GM21447 (cell line): ENCODE measurements around the gene INSIG2.
A peak's percentile ranks its signal among the peaks of the same experiment; 100 is the strongest.
"Not testable (repeated sequence)": the region's sequence is repeated elsewhere in the genome, so short reads cannot be mapped to it uniquely, and the experiment has no call there.

Experiments
- ATAC-seq: cut with Tn5 transposase; IDR thresholded peaks from one replicate; pipeline ENCODE4 v1.9.1; 2021; ENCODE audit not compliant: unreplicated experiment

Gene INSIG2

DNA sequence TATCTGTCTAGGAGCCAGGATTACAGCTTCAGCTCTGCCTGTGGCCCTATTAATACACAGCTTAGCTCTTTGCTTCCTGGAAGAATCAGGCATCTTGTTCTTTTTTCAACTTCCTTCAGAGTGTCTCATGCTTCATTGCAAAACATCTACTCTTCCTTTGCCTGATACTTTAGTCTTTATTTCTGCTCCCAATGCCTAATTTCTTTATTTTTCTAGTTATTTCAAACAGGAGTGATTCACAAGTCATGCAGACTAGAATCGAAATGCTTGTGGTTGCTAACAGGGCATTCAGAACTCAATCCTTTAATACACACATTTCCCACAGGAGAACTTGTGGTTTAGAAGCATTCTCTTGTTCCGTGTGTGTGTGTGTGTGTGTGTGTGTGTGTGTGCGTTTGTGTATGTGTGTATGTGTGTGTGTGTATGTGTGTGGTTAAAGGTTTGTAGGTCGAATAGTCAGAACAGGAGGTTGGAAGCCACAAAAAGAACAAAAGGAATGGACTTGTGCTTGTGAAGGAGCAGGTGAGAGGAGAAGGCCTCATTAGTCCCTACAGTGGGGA is 28.3 kb upstream of the INSIG2 start:
- ATAC-seq: no peak

GRCh38 chr2:118061135-118061955 is 26.9 kb upstream of the INSIG2 start:
- ATAC-seq: peak; percentile 58

- ATAC-seq: no peak
Observed at GRCh38 chr2:118062048-118062447, 26.2 kb upstream of the INSIG2 start.

- no peak for ATAC-seq
Observed at GRCh38 chr2:118062669-118063068, 25.6 kb upstream of the INSIG2 start.

DNA sequence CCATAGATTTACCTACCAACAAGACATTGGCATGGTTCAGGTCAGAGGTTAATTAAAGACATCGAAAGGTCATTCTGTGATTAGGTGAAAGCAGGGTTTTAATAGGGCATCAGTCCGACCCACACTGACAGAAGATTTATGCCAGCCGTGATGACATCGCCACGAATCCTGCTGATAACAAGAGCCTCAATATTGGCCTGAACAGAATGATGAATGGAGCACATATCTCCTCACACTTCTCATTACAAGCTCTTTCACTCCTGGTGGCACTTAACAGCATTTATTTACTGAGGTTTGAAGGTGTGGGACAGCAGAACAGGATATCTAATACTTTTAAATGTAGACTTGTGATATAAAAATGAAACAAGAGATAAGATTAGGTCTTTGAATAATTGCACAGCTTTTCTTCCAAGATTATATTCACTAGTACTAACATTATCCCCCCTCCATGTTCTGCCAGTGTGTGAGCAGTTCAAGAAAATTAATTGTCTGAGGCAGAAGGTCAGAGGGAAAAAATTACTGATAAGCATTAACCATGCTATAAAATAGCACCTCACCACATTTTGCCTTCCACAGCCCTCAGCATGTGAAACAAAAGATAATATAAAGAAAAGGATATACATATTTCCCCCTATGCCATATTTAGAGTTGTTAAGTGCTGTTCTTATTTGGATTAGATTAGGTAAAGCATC is 23.1 kb upstream of the INSIG2 start:
- ATAC-seq: no peak

DNA sequence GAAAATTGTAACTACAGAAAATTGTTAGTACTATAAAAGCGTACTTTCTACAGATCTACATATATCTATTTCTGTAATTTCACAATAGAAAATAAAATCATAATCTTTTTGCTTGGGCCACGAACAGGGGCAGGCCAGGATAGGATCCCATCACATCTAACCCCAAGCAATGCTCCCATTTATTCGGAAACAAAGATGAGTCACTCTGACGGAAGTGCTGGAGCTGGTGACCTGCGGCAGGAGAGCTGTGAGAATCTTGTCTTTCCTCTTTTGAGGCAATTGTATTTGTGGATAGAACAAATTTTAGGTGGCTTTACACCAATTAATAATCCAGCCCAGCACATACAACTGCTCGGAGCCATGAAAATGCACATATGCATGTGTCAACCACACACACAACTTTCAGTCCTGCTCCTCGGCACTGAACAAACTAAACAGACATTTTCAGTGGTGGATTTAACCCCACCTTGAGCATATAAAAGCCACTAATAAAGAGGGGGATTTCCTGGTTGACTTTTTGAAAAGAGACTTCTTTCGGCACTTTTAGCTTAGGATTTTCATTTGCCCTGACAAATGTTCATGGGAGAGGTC is 22.3 kb upstream of the INSIG2 start:
- ATAC-seq: no peak

- no peak for ATAC-seq
Observed at GRCh38 chr2:118077636-118078247, 10.5 kb upstream of the INSIG2 start.

GRCh38 chr2:118078734-118079133 is 9.5 kb upstream of the INSIG2 start:
- ATAC-seq: no peak

- no peak for ATAC-seq
Observed at GRCh38 chr2:118084491-118085089, 3.7 kb upstream of the INSIG2 start.

- ATAC-seq: no peak
Observed at GRCh38 chr2:118085173-118086023, 2.9 kb upstream of the INSIG2 start.

DNA sequence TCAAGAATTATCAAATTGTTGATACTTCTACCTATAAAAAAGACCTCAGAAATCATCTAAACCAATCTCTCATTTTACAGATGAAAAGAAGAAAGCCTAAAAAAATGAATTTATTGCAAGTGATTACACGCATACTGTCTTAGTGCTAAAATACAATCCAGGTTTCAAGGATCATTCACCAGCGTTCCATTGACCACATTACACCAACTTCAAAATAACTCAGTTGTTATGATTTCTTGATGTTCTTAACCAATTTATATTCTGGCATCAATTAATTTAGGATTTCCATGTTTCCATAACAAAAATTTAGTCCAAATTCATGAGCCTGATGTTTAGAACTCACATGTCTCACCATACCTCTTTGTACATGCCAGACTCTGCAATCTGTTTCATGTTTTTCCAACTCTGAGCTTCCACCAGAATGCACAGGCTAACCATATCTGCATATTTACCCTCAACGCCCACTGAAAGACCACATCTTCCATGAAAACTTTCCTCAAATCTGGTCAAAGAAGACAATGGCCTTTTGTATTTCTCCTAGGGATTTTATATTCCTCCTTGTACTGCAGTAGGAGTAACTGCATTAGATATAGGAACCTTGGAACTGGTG is 2.1 kb upstream of the INSIG2 start:
- ATAC-seq: no peak

GRCh38 chr2:118089139-118089800 is 999 bp downstream of the INSIG2 start:
- ATAC-seq: peak; percentile 29

- no peak for ATAC-seq
Observed at GRCh38 chr2:118090387-118091139, 2.3 kb downstream of the INSIG2 start.

DNA sequence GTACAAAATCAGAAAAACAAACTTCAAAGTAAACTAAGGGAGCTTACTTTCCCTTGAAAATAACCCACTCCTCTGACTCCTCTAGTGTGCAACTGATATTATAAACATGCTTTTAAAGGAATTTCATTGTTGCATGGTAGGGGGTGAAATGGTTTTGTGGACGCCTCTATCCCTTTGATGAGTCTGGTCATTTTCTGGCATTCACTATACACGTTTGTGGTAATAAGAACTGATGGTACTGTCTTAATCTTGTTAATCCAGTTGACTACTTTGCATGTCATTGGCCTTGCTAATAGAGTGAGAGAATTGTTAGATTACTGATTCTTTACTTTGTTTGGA is 2.8 kb downstream of the INSIG2 start:
- no peak for ATAC-seq

DNA sequence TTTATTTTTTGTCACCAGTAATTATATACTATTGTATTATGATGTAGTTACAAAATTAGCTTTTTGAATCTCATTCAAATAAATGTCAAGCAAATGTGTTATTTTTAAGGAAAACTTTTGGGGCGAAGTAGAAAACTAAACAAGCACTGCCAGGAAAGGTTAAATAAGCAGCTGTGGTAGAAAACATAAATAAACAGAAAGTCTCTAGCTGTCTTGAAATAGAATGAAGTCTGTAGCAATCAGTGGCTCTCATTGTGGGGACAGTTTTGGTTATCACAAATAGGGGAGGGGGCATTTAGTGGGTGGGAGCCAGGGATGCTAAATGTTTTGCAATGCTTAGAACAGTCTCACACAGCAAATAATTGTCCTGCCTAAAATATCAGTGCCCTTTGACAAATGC is 3.4 kb downstream of the INSIG2 start:
- no peak for ATAC-seq

GRCh38 chr2:118094102-118094501 is 5.8 kb downstream of the INSIG2 start:
- ATAC-seq: not testable (repeated sequence)

GRCh38 chr2:118094503-118094902 is 6.2 kb downstream of the INSIG2 start:
- ATAC-seq: no peak

GRCh38 chr2:118095610-118096009 is 7.3 kb downstream of the INSIG2 start:
- ATAC-seq: no peak
